HTERT RPE-1 (cell line): ENCODE data around the gene FHIP1A.

ENCODE experiments used
- in situ Hi-C: fragments of 300-500 bp; cut with MboI; formaldehyde crosslinking; loops from 4 replicates; pipeline ENCODE4 v1.14.3; 2020; ENCODE audit warnings: low sequenced_read_pairs

The FHIP1A gene

GRCh38 chr4:151417766-151418376 is 8.9 kb downstream of the FHIP1A start:
- in situ Hi-C loops, result no loop called here

- in situ Hi-C loops, result no loop called here
Measured at GRCh38 chr4:151418385-151418784, 9.4 kb downstream of the FHIP1A start.

- in situ Hi-C loops, result no loop called here
Measured at GRCh38 chr4:151418856-151419255, 9.9 kb downstream of the FHIP1A start.

GRCh38 chr4:151420250-151420807 is 11.4 kb downstream of the FHIP1A start:
- in situ Hi-C loops, result no loop called here

GRCh38 chr4:151422854-151423253 is 13.9 kb downstream of the FHIP1A start:
- in situ Hi-C loops, result no loop called here

- in situ Hi-C loops, result no loop called here
Measured at GRCh38 chr4:151426513-151426912, 17.5 kb downstream of the FHIP1A start.

- in situ Hi-C loops, result no loop called here
Measured at GRCh38 chr4:151427266-151427665, 18.3 kb downstream of the FHIP1A start.

GRCh38 chr4:151428346-151428745 is 19.4 kb downstream of the FHIP1A start:
- in situ Hi-C loops, result no loop called here

GRCh38 chr4:151429957-151430570 is 21.1 kb downstream of the FHIP1A start:
- in situ Hi-C loops, result no loop called here

GRCh38 chr4:151430740-151431457 is 21.9 kb downstream of the FHIP1A start:
- in situ Hi-C loops, result no loop called here

GRCh38 chr4:151431728-151432127 is 22.8 kb downstream of the FHIP1A start:
- in situ Hi-C loops, result no loop called here

GRCh38 chr4:151432654-151433053 is 23.7 kb downstream of the FHIP1A start:
- in situ Hi-C loops, result no loop called here

- in situ Hi-C loops, result no loop called here
Measured at GRCh38 chr4:151434183-151434860, 25.3 kb downstream of the FHIP1A start.

- in situ Hi-C loops, result no loop called here
Measured at GRCh38 chr4:151436093-151436518, 27.1 kb downstream of the FHIP1A start.

- in situ Hi-C loops, result no loop called here
Measured at GRCh38 chr4:151437505-151437904, 28.5 kb downstream of the FHIP1A start.

- in situ Hi-C loops, result no loop called here
Measured at GRCh38 chr4:151438154-151438553, 29.2 kb downstream of the FHIP1A start.

- in situ Hi-C loops, result no loop called here
Measured at GRCh38 chr4:151439320-151439719, 30.3 kb downstream of the FHIP1A start.

- in situ Hi-C loops, result no loop called here
Measured at GRCh38 chr4:151442002-151442401, 33.0 kb downstream of the FHIP1A start.

GRCh38 chr4:151443247-151443646 is 34.3 kb downstream of the FHIP1A start:
- in situ Hi-C loops, result no loop called here

GRCh38 chr4:151443752-151444151 is 34.8 kb downstream of the FHIP1A start:
- in situ Hi-C loops, result no loop called here

- in situ Hi-C loops, result no loop called here
Measured at GRCh38 chr4:151446208-151446607, 37.2 kb downstream of the FHIP1A start.
